NCI-H187 treated with DMSO at 0.1 percent for 48 hours (cell line): ENCODE results near the gene SMYD1.

Source experiments
- DNase-seq: peaks from one replicate; lab custom pipeline; 2025; lab: John Stamatoyannopoulos, UW

The SMYD1 gene

DNA sequence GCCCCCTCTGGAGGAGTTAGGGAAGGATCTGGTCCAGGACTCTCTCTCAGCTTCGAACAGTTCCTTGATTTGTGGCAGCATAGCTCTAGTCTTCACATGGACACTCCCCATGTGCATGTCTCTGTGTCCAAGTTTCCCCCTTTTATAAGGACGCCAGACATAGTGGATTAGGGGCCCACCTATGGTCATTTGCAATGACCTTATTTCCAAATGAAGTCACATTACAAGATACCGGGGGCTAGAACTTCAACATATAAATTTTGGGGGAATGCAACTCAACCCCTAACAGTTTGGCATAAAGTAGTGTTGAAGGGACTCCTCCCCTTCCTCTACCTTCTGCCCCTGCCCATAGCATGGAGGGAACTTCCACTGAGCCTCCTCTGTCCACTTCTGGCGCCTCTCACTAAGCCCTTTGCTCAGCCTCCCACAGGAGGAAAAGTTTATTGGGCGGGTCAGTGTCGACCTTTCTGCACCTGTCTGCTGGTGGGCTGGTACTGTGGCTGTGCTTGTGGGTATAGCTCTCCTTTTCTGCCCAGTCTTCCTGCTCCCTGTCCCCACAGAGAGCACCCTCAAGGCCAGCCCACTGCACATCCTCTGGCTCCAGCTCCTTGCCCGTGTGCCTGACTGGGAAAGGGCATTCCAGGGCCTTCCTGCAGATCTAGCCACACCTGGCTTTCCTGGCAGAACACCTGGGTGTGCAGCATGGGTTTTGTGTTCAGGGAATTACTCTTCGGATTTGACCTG, 54.7 kb downstream of the SMYD1 start:
- DNase-seq: no peak

- no peak for DNase-seq
Observed at GRCh38 chr2:88123164-88123974, 55.7 kb downstream of the SMYD1 start.

- DNase-seq: no peak
Observed at GRCh38 chr2:88123975-88124917, 56.6 kb downstream of the SMYD1 start.

GRCh38 chr2:88125344-88125923, 57.8 kb downstream of the SMYD1 start:
- no peak for DNase-seq

DNA sequence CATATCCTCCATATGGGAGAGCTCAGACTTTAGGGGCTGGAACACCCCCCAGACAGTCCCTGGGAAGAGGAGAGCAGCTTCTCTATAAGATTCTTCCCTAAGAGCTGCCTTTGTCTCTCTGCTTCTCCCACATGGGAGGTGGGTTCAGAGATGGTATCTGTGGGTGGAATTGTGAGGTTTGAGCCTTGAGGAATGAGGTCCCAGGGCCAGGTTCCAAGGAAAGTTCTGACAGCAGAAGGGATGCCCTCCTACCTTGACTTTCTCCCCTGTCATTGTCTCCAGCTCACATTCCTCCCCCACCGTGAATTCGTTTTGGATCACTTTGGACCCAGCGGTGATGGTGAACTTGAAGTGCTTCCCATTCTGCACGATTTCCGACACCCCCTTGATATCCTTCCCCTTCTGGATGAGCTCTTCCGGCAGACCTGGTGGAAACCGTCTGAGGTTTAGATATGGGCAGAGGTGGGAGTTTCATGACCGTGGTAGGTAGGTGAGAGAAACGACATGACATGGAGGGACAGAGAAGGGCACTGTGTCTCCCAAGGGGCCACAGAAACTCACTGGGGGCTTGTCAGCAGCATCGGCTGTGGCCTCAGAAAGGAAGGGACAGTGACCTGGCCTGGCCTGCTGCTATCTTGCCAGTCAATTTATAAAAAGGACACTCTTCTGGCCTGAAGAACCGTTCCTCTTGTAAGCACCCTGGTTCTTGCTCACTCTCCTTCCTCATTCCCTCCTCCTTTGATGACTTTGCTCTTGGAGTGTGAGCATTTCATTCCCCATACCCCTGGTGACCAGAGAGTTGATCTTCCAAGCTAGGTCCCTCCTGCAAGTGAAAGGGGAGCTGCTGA, 58.5 kb downstream of the SMYD1 start:
- DNase-seq: no peak

DNA sequence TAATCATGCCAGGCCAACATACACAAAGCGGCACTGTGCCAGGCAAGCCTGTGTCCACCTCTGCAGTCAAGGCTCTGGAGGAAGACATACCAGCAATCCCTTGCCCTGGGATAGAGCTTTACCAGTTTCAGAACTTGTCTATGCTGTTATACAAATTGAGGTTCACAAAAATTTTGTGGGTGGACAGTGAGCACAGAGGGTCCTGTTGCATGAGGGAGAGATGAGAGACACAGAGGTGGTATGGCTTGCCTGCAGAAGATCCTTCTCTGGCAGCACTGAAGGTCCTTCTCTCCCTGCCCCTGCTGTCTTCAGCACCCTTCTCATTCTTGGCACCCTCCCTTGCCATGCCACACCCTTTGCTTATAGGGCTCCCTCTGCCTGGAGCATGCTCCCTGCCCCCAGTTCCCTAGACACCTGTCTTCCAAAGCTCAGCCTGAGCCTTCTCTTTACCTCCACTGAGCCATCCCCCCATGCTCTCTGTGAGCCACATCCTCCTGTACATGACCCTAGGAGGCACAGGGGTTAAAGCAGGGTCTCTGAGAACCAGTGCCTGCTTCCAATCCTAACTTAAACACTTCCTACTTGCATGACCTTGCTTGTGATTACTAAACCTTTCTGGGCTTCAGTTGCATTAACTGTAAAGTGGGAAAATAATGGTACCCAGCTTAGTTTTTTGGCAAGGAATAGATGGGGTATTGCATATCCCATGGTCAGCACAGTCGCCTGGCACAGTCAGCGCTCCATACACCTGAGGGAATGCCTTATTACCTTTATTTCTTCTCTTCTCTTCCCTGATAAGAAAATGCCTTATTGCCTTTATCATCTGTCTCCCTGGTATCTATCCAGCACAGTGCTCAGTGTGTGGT, 59.4 kb downstream of the SMYD1 start:
- DNase-seq: no peak

DNA sequence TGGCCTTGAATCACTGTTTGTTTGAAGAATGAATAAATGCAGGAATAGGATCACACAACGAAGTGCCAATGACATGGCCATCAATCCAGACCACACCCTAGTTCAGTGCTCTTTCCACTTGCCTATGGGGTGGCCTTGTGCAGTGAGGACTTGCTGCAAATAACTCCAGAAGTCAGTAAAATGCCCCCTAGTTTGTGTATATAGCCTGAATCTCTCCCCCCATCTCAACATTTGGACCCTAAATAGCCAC, 59.9 kb downstream of the SMYD1 start:
- DNase-seq: no peak

- DNase-seq: no peak
Observed at GRCh38 chr2:88127888-88128653, 60.4 kb downstream of the SMYD1 start, which contains the start of gene FABP1. FABP1 (minus strand) TSS chr2:88128062; CDS start chr2:88128017, 45 bp downstream.

- no peak for DNase-seq
Observed at GRCh38 chr2:88128654-88129312, 61.2 kb downstream of the SMYD1 start.

- DNase-seq: no peak
Observed at GRCh38 chr2:88129313-88129959, 61.8 kb downstream of the SMYD1 start.

DNA sequence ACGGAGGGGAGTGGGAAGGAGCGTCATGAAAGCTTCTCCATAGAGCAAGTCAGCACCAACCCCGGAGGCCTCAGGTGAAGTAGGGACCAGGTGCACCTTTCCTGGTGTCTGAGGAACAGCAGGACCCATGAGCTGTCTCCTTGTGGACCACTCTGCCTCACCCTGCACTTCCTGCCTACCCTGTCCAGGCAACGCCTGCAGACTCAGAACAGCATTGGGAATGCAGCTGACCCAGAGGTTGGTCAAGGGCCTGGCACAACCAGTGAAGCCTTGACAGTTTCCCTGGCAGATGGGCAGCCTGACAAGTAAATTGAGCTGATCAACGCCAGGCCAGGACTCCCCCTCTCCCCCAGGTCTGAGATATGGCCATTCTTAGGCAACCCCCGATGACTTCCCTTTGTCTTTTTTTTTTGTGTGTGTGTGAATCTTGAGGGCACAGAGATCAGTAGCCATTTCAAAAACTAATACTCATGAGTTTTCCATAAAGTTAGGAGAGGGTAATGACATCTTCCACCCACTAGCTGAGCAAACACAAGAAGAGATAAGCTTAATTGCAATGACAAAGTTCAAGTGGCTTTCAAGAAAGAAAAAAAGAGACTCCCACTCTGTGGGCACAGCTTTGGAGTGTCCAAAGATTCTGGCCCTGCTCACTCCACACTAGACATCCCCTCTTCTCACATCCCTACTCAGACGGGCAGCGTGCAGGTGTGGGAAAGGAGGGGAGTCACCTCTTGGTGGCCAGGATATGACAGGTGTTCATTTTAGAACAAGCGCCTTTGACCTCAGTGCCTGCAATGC, 63.8 kb downstream of the SMYD1 start:
- no peak for DNase-seq

- no peak for DNase-seq
Observed at GRCh38 chr2:88131999-88132368, 64.4 kb downstream of the SMYD1 start.

- DNase-seq: no peak
Observed at GRCh38 chr2:88133875-88134274, 66.2 kb downstream of the SMYD1 start.

DNA sequence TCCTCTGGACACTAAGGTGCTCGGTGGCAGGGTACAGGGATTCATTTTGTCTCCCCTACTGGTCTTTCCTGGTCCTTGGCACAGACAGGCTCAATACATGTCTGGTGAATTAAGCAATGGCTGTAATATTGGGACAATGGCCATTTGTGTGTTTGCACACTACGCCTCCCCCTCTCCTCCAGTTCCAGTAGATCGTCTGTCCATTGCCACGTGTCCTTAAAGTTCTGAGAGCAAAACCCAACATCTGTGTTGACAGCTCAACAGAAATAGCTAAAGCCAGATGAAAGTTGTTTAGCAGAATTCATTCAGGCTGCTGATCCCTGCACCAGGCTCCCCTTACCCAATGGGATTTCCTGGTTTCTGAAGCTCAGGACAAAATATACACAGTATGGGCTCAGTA, 69.2 kb downstream of the SMYD1 start:
- no peak for DNase-seq

DNA sequence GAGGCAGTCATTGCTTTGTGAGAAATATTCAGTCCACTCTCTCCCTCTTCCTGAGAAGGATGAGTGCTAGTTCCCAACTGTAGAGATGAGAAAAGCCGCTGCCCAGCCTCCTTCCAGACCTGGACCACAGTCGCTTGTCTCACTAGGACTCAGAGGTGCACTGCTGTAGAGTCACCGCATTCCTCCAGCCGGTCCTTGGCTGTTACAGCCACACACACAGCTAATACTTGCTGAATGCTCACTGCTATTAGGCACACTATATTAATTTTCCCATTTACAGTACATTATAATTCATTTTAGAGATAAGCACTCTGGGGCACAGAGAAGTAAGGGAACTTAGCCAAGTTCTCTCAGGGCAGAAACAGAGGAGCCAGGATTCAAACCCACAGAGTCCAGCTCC, 70.2 kb downstream of the SMYD1 start:
- DNase-seq: no peak

GRCh38 chr2:88139203-88139702, 71.6 kb downstream of the SMYD1 start:
- DNase-seq: no peak

GRCh38 chr2:88139804-88140203, 72.2 kb downstream of the SMYD1 start:
- no peak for DNase-seq
